Natural killer cell (primary cell): Measurements from ENCODE around the gene XNDC1N. TPM values are rescaled to one million over a fixed set of nuclear protein-coding genes. Genes with fewer than 3 reads are reported as not detected.

Source experiments
- ATAC-seq, 3 donors: fragments of 150-1000 bp in 2 of 3; fragments of 200-7000 bp in 1 of 3; cut with Tn5 transposase; 1 replicate in 1 of 3; 2 replicates in 2 of 3; pipeline ENCODE4 v1.10.0; 2021; ENCODE audit warnings: mild to moderate bottlenecking in 2 of 3, moderate library complexity in 2 of 3
- DNase-seq, 2 donors: peaks; one replicate each; pipeline versions ENCODE4 v3.0.0 to v3.0.0-alpha.2; 2013 to 2021; ENCODE audit warnings: mixed read lengths in 1 of 2
- H3K27ac ChIP-seq: one replicate; pipeline ENCODE4 v1.5.1; 2013; ENCODE audit warnings: mild to moderate bottlenecking, low read length
- H3K27me3 ChIP-seq: one replicate; pipeline ENCODE4 v1.6.1; 2013; ENCODE audit warnings: low read length; ENCODE audit not compliant: control insufficient read depth, insufficient read depth
- H3K36me3 ChIP-seq: one replicate; pipeline ENCODE4 v1.6.1; 2013; ENCODE audit warnings: low read length; ENCODE audit not compliant: control insufficient read depth, insufficient read depth
- H3K4me1 ChIP-seq: one replicate; pipeline ENCODE4 v1.6.1; 2013; ENCODE audit warnings: low read length; ENCODE audit not compliant: control insufficient read depth, insufficient read depth
- H3K4me3 ChIP-seq: one replicate; pipeline ENCODE4 v1.5.1; 2013; ENCODE audit warnings: low read length
- H3K9me3 ChIP-seq: one replicate; pipeline ENCODE4 v1.6.1; 2013; ENCODE audit warnings: low read length; ENCODE audit not compliant: control insufficient read depth, insufficient read depth
- H3K27ac Mint-ChIP-seq, 2 donors: one replicate each; pipeline ENCODE4 v1.8.0; 2022; ENCODE audit warnings: mild to moderate bottlenecking in 2 of 2, mixed read lengths in 2 of 2, moderate library complexity in 1 of 2
- H3K27me3 Mint-ChIP-seq, 2 donors: one replicate each; pipeline ENCODE4 v1.8.0; 2022; ENCODE audit warnings: low read depth in 2 of 2, mixed read lengths in 2 of 2
- H3K36me3 Mint-ChIP-seq: one replicate; pipeline ENCODE4 v1.8.0; 2022; ENCODE audit warnings: mixed read lengths
- H3K4me1 Mint-ChIP-seq, 2 donors: one replicate each; pipeline ENCODE4 v1.8.0; 2022; ENCODE audit warnings: mixed read lengths in 2 of 2
- H3K4me3 Mint-ChIP-seq: one replicate; pipeline ENCODE4 v1.8.0; 2022; ENCODE audit warnings: mild to moderate bottlenecking, moderate library complexity, mixed read lengths
- H3K9me3 Mint-ChIP-seq, 2 donors: one replicate each; pipeline ENCODE4 v1.8.0; 2022; ENCODE audit warnings: mixed read lengths in 2 of 2
- CTCF ChIP-seq: fragments of 200-600 bp; IDR thresholded peaks from one replicate; pipeline ENCODE4 v1.8.0; 2022; ENCODE audit warnings: antibody characterized with exemption
- WGBS: methylation state at CpG from one replicate; pipeline ENCODE4 v1.1.7; 2013; ENCODE audit warnings: missing lambda C conversion rate; ENCODE audit not compliant: insufficient coverage; 5-methylcytosine and 5-hydroxymethylcytosine counted together
- intact Hi-C: fragments of 100-400 bp; cut with micrococcal nuclease; formaldehyde crosslinking; loops from one replicate; pipeline ENCODE4 v1.14.2; 2022
- total RNA-seq, 4 donors: library from RNA; stranded (reverse); fragments of 120-200 nt in 1 of 4; gene quantifications; one replicate each; pipeline versions ENCODE4 v1.2.3 to v1.2.4, GENCODE V29; 2013 to 2022

The XNDC1N gene
- total RNA-seq, 3 donors from 2014 or later (not counting 1 experiment from before 2014, with no cell fraction given), result 9.6 to 16.1 (median 14.1) TPM

GRCh38 chr11:71940561-71941219 lies 12.3 kb upstream of the XNDC1N start:
- no peak overlapping the region for H3K27ac Mint-ChIP-seq
- Histone ChIP-seq H3K4me1 (no peaks in the 10 kb centered on the region), H3K36me3 (no peaks in the 10 kb centered on the region), H3K27ac (no peak overlapping the region), H3K27me3 (no peaks in the 10 kb centered on the region), H3K4me3 (no peak overlapping the region), H3K9me3 (no peaks in the 10 kb centered on the region)
- H3K36me3 Mint-ChIP-seq, result no peaks in the 10 kb centered on the region
- 94% methylated on average over 6 of the region's 6 CpGs for WGBS
- no peaks in the 10 kb centered on the region for H3K9me3 Mint-ChIP-seq
- no peaks in the 10 kb centered on the region for H3K27me3 Mint-ChIP-seq
- no peak overlapping the region for H3K4me3 Mint-ChIP-seq
- TF ChIP-seq CTCF, result no peak
- ATAC-seq (no peak), DNase-seq (no peak)
- H3K4me1 Mint-ChIP-seq, result peaks cover 0 to 14% of the 10 kb centered on the region in 2 donors
- intact Hi-C loops, result no loop called here

- intact Hi-C loops, result no loop called here
- TF ChIP-seq CTCF, result no peak
- H3K9me3 Mint-ChIP-seq, result no peaks in the 10 kb centered on the region
- Histone ChIP-seq H3K27me3 (no peaks in the 10 kb centered on the region), H3K27ac (no peak overlapping the region), H3K4me1 (peaks cover 2% of the 10 kb centered on the region), H3K36me3 (no peaks in the 10 kb centered on the region), H3K4me3 (no peak overlapping the region), H3K9me3 (no peaks in the 10 kb centered on the region)
- ATAC-seq, result no peak
- no peaks in the 10 kb centered on the region for H3K27me3 Mint-ChIP-seq
- no peak overlapping the region for H3K4me3 Mint-ChIP-seq
- H3K27ac Mint-ChIP-seq, result no peak overlapping the region
- WGBS, result 100% methylated on average over 1 of the region's 1 CpG
- peaks cover 12 to 13% of the 10 kb centered on the region in 2 donors for H3K4me1 Mint-ChIP-seq
- H3K36me3 Mint-ChIP-seq, result no peaks in the 10 kb centered on the region
- DNase-seq, result no peak
Observed at GRCh38 chr11:71937826-71938225, 9.4 kb upstream of the XNDC1N start.

GRCh38 chr11:71936825-71937224 lies 8.4 kb upstream of the XNDC1N start:
- no peaks in the 10 kb centered on the region for H3K36me3 ChIP-seq
- WGBS, result 76% methylated on average over 5 of the region's 5 CpGs
- Mint-ChIP-seq H3K4me1 (peaks cover 12 to 13% of the 10 kb centered on the region in 2 donors), H3K36me3 (no peaks in the 10 kb centered on the region), H3K4me3 (no peak overlapping the region), H3K9me3 (no peaks in the 10 kb centered on the region), H3K27ac (no peak overlapping the region), H3K27me3 (no peaks in the 10 kb centered on the region)
- ATAC-seq, result no peak
- H3K27me3 ChIP-seq, result no peaks in the 10 kb centered on the region
- H3K4me1 ChIP-seq, result peaks cover 2% of the 10 kb centered on the region
- H3K4me3 ChIP-seq, result no peak overlapping the region
- TF ChIP-seq CTCF, result no peak
- no peak for DNase-seq
- no peak overlapping the region for H3K27ac ChIP-seq
- H3K9me3 ChIP-seq, result no peaks in the 10 kb centered on the region
- intact Hi-C loops, result no loop called here
